Aorta (tissue), 5 donors: Measurements from ENCODE around the gene NTRK3. TPM values are rescaled to one million over a fixed set of nuclear protein-coding genes. Genes with fewer than 3 reads are reported as not detected.
A peak's percentile ranks its signal among the peaks of the same experiment; 100 is the strongest.

Source experiments
- ATAC-seq: fragments of 200-7000 bp; cut with Tn5 transposase; one replicate; pipeline ENCODE4 v1.9.1; 2022; ENCODE audit warnings: moderate library complexity; ENCODE audit not compliant: low FRiP score
- DNase-seq, 2 donors: peaks; one replicate each; pipeline ENCODE4 v3.0.0-alpha.2; 2020
- H3K27ac ChIP-seq, 2 donors: one replicate each; pipeline ENCODE4 v1.5.1; 2013; ENCODE audit warnings: low read length in 2 of 2, mild to moderate bottlenecking in 2 of 2, moderate library complexity in 2 of 2, control low read depth in 1 of 2, inconsistent platforms in 1 of 2, low read depth in 1 of 2
- H3K27me3 ChIP-seq, 2 donors: one replicate each; pipeline ENCODE4 v1.6.1; 2013; ENCODE audit warnings: control low read depth in 1 of 2, low read length in 1 of 2, mild to moderate bottlenecking in 1 of 2, moderate library complexity in 1 of 2; ENCODE audit not compliant: insufficient read depth in 2 of 2, control insufficient read depth in 1 of 2
- H3K36me3 ChIP-seq, 2 donors: one replicate each; pipeline ENCODE4 v1.6.1; 2013; ENCODE audit warnings: control low read depth in 1 of 2, low read length in 1 of 2, mild to moderate bottlenecking in 1 of 2; ENCODE audit not compliant: insufficient read depth in 2 of 2, control insufficient read depth in 1 of 2
- H3K4me1 ChIP-seq, 2 donors: one replicate each; pipeline ENCODE4 v1.6.1; 2013; ENCODE audit warnings: low read length in 2 of 2, control low read depth in 1 of 2, mild to moderate bottlenecking in 1 of 2, moderate library complexity in 1 of 2; ENCODE audit not compliant: insufficient read depth in 2 of 2, control insufficient read depth in 1 of 2
- H3K4me3 ChIP-seq, 2 donors: one replicate each; pipeline ENCODE4 v1.5.1; 2013; ENCODE audit warnings: low read length in 2 of 2, control low read depth in 1 of 2, mild to moderate bottlenecking in 1 of 2
- H3K9me3 ChIP-seq: one replicate; pipeline ENCODE4 v1.6.1; 2013; ENCODE audit warnings: mild to moderate bottlenecking, low read length; ENCODE audit not compliant: control insufficient read depth
- WGBS, 2 donors: extraction: QIAGEN DNeasy Blood & Tissue Kit; methylation state at CpG; one replicate each; pipeline ENCODE4 v1.1.7; 2013; 5-methylcytosine and 5-hydroxymethylcytosine counted together
- intact Hi-C, 2 donors: fragments of 100-400 bp; cut with DNase I; formaldehyde crosslinking; loops; one replicate each; pipeline versions ENCODE4 v1.14.2 to v1.15.0; 2022
- polyA plus RNA-seq, 2 donors: library from polyadenylated mRNA; stranded (reverse); fragments of 200-250 nt; gene quantifications; one replicate each; pipeline ENCODE4 v1.2.3, GENCODE V29; 2013
- total RNA-seq, 2 donors: library from RNA; stranded (reverse); fragmentation: NEBNext Ultra II Directional; extraction: Animal tissue kit (Norgen Biotek cat#: 25700); gene quantifications; one replicate each; pipeline ENCODE4 v1.2.1, GENCODE V29; 2021
- donor health status: healthy with polysubstance abuse.
- donor health status: Bipolar disorder and iron deficiency.
- donor health status: DM: no; HTN: no; CAD: no.
- donor health status: DM: no; HTN: no; CAD: no.
- donor health status: DM: yes; HTN: yes; CAD: no.

The NTRK3 gene
- total and polyA plus RNA-seq, 4 donors: 8.9 to 84.0 (median 79.6) TPM

DNA sequence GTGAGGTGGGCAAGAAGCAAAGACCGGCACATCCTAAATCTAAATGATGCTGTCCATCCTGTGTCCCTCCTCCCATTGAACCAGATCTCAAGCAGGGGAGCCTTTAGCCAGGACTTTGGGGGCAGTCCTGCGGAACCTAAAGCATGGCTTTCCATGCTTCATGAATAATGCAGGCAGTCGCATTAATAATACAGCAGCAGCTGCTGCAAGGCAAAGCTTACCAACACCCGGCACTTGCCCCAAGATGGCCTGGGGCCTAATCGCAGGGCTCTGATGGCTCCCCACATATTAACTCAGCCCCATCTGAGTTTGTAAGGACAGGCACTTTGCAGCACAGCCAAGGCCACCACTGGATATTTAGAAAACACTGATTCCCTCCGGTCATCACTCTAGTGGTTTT is 114.4 kb downstream of the NTRK3 start:
- 95 to 98% methylated on average over 6 of the region's 6 CpGs for WGBS, 2 donors
- intact Hi-C loops: no loop called here
- ATAC-seq (no peak), DNase-seq (no peak)
- Histone ChIP-seq H3K27me3 (no peaks in the 10 kb centered on the region), H3K4me1 (no peaks in the 10 kb centered on the region), H3K9me3 (peaks cover 1% of the 10 kb centered on the region), H3K4me3 (no peak overlapping the region), H3K36me3 (peaks cover 4 to 9% of the 10 kb centered on the region in 2 donors), H3K27ac (no peak overlapping the region)

DNA sequence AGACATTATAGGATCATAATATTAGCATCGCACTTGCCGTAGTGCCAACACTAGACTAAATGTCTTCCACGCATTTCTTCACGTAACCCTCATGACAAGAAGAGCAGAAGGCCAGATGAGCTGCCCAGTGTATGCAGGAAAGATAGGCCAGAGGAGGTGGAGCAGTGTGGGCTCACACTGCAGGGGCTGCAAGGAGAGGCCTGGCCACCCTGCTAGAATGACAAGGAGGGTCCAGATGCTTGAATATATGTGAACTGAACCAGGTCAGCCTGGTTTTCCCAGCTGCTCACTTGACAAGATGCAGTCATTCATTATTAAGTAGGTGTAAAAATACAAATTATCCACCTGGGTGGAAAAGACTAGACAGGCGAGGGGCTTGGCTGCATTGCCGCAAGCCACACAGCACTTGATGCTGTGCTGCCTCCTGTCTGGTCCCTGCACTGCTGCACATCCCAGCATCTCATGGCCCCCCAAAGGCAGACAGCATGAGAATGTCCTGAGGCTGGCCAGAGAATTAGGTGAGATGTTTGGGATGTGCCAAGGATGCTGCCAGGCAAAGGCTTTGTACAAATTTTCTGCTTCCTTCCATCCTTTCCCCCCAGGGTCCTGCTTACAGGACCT is 115.2 kb downstream of the NTRK3 start:
- DNase-seq (no peak), ATAC-seq (no peak)
- no peaks in the 10 kb centered on the region for H3K27me3 ChIP-seq
- H3K27ac ChIP-seq: no peak overlapping the region
- H3K4me1 ChIP-seq: no peaks in the 10 kb centered on the region
- intact Hi-C loops: no loop called here
- no peak overlapping the region for H3K4me3 ChIP-seq
- peaks cover 2 to 9% of the 10 kb centered on the region in 2 donors for H3K36me3 ChIP-seq
- H3K9me3 ChIP-seq: no peaks in the 10 kb centered on the region
- 98% methylated on average over 6 of the region's 6 CpGs for WGBS, 2 donors

DNA sequence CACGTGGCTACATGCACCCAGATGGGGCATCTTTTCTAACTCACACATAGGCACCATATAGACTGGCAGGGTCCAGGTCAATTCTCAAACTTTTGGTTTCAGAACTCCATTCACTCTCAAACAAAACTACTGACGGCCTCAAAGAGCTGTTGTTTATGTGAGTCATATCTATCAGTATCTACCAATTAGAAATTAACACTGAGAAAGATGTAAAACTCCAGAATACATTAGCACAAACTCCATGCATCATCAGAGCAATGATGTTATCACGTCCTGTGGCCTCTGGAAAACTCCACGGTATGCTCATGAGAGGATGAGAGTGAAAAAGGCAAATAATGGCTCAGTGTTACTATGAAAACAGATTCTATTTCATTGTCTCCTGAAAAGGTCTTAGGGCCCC is 116.1 kb downstream of the NTRK3 start:
- intact Hi-C loops: no loop called here
- H3K36me3 ChIP-seq: peaks cover 2 to 12% of the 10 kb centered on the region in 2 donors
- H3K4me1 ChIP-seq: no peaks in the 10 kb centered on the region
- H3K4me3 ChIP-seq: no peak overlapping the region
- ATAC-seq (no peak), DNase-seq (no peak)
- H3K27me3 ChIP-seq: no peaks in the 10 kb centered on the region
- 71 to 73% methylated on average over 4 of the region's 4 CpGs for WGBS, 2 donors
- H3K9me3 ChIP-seq: no peaks in the 10 kb centered on the region
- no peak overlapping the region for H3K27ac ChIP-seq

DNA sequence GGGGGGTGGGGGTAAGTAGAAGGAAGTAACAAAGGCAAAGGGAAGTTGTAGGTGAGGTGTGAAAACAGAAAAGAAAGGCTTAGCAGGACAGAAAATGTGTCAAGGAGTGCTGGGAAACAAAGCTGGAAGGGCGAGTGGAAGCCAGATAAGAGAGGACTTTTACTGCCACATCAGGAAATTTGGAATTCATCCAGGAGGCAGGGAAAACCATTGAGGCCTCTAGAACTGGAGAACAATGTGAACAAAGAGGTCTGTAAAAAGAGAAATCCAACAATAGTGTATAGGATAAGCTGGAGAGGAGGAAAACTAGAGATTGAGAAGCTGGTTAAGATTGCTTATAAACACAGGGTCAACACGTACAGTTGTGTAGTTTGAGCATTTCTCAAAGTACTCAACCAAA is 116.6 kb downstream of the NTRK3 start:
- intact Hi-C loops: no loop called here
- H3K27ac ChIP-seq: no peak overlapping the region
- H3K27me3 ChIP-seq: no peaks in the 10 kb centered on the region
- ATAC-seq (no peak), DNase-seq (no peak)
- H3K4me1 ChIP-seq: no peaks in the 10 kb centered on the region
- WGBS, 2 donors: 39 to 43% methylated on average over 2 of the region's 2 CpGs
- peaks cover 2 to 15% of the 10 kb centered on the region in 2 donors for H3K36me3 ChIP-seq
- H3K4me3 ChIP-seq: no peak overlapping the region
- H3K9me3 ChIP-seq: no peaks in the 10 kb centered on the region

- ATAC-seq (no peak), DNase-seq (no peak)
- Histone ChIP-seq H3K4me3 (no peak overlapping the region), H3K36me3 (peaks cover 0 to 15% of the 10 kb centered on the region in 2 donors), H3K4me1 (no peaks in the 10 kb centered on the region), H3K9me3 (no peaks in the 10 kb centered on the region), H3K27ac (no peak overlapping the region), H3K27me3 (no peaks in the 10 kb centered on the region)
- intact Hi-C loops: no loop called here
- 81 to 85% methylated on average over 6 of the region's 6 CpGs for WGBS, 2 donors
Observed at GRCh38 chr15:88133795-88134194, 122.7 kb downstream of the NTRK3 start.

DNA sequence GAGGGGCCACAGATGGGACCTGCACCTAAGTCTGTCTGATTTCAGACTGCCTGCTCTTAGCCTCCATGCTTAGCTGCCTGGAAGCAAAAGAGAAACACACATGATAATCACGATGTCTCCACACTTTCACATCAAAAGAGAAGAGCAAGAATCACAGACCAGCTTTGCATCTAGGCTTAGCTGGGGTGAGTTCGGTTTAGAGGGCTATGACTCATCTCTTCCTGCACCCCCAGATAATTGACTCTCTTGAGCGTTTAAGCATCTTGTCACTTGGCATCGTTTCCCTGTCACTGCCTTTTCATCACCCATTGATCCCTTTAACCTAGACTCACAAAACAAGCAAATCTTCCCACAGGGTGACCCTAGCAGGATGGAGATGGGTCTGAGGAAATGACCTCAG is 124.0 kb downstream of the NTRK3 start:
- Histone ChIP-seq H3K27me3 (no peaks in the 10 kb centered on the region), H3K4me1 (peaks cover under 1 to 2% of the 10 kb centered on the region in 2 donors), H3K36me3 (peaks cover 0 to 15% of the 10 kb centered on the region in 2 donors), H3K27ac (no peak overlapping the region), H3K4me3 (no peak overlapping the region), H3K9me3 (no peaks in the 10 kb centered on the region)
- DNase-seq (no peak), ATAC-seq (no peak)
- intact Hi-C loops: no loop called here
- WGBS, 2 donors: 73 to 76% methylated on average over 4 of the region's 4 CpGs

DNA sequence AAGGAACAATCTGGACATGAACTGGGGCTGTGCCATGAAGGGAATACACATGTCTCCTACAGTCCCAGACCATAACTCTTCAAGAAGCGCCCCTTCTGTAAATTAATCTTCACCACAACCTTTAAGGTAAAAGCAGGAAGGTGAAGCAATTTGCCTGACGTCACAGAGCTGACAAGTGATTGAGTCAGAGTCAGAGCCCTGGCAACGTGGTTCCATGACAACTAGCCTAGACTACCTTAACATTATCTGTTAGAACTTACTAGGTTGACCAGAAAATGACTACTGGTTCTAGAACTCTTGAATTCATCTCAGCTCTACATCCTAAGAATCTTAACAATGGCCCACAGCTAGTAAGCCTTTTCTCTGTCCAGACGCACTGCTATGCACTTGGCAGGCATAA is 124.6 kb downstream of the NTRK3 start:
- Histone ChIP-seq H3K27me3 (no peaks in the 10 kb centered on the region), H3K27ac (no peak overlapping the region), H3K4me3 (no peak overlapping the region), H3K4me1 (peaks cover 3 to 7% of the 10 kb centered on the region in 2 donors), H3K9me3 (no peaks in the 10 kb centered on the region), H3K36me3 (peaks cover 0 to 12% of the 10 kb centered on the region in 2 donors)
- ATAC-seq: no peak
- no peak for DNase-seq
- intact Hi-C loops: no loop called here
- WGBS, 2 donors: 70 to 77% methylated on average over 4 of the region's 4 CpGs

DNA sequence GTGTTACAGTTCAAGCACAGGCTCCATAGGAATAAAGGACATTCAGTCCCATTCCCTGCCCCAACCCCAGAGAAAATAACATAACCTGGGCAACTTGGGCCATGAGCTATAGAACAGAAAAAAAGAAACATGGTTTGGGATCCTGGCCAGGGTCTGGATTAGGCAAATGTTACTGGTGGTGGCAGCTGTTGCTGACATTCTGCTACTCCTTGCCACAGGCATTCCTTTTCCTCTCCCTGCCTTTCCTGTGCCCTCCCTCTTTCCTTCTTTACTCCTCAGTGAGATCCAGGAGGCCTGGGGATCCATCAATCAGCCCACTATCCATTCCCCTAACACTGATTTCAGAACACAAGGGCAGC is 129.1 kb downstream of the NTRK3 start:
- Histone ChIP-seq H3K4me1 (peaks cover 4 to 22% of the 10 kb centered on the region in 2 donors), H3K27me3 (no peaks in the 10 kb centered on the region), H3K27ac (no peak overlapping the region), H3K4me3 (no peak overlapping the region), H3K9me3 (no peaks in the 10 kb centered on the region), H3K36me3 (no peaks in the 10 kb centered on the region)
- no peak for DNase-seq
- ATAC-seq: no peak
- intact Hi-C loops: loop anchor here in 1 of 2 donors (10.0 kb wide), 1 partner anchor 513 kb away; no protein-coding TSS in a partner anchor

DNA sequence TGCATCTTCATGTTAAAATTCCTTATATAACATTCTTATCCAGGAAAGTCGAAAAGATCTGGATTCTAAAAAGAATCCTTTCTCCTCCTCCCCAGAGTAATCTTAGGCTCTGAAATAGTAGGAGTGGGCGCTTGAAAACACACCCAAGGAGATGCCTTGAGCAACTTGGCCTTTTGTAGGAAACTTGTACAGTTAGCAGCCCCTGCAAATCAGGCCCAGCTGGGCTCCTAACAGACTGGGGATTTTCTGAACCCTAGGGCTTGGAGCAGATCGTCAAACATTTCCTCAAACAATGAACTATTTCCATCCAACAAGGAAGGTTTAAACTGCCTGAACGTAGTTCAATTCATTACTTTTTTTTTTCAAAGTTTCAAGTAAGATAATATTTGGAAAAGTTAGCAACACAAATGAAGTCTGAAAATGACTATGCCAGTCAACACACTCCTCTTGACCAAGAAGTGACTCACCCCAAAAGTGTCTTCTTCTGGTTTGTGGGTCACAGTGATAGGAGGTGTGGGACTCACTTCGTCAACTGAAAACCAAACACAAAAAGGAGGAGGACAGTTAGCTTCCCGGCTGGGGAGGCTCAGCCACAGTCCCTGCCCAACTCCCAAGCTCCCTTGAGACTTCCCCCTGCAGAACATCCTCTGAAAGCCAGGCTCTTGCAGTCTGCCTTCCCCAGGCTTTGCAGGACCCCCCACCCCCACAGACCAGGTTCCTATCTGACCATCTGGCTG is 129.7 kb downstream of the NTRK3 start:
- Histone ChIP-seq H3K27ac (peak overlapping the region in 1 of 2 donors; percentile 1), H3K4me1 (peaks cover 4 to 22% of the 10 kb centered on the region in 2 donors), H3K36me3 (no peaks in the 10 kb centered on the region), H3K27me3 (no peaks in the 10 kb centered on the region), H3K9me3 (no peaks in the 10 kb centered on the region), H3K4me3 (no peak overlapping the region)
- WGBS, 2 donors: 35% methylated on average over 6 of the region's 6 CpGs
- no peak for DNase-seq
- no peak for ATAC-seq
- intact Hi-C loops: loop anchor here in 1 of 2 donors (10.0 kb wide), 1 partner anchor 512 kb away; no protein-coding TSS in a partner anchor
